WERI-Rb-1 (cell line): ENCODE data around the gene TPST2.

Experiments used
- DNase-seq: peaks from one replicate; pipeline ENCODE4 v3.0.0-alpha.2; 2020
- H3K27ac ChIP-seq: fragments of 250-450 bp; sonication (Bioruptor Pico); 2 replicates; pipeline ENCODE4 v1.5.1; 2020; ENCODE audit warnings: mild to moderate bottlenecking, moderate library complexity
- H3K27me3 ChIP-seq: fragments of 250-450 bp; sonication (Bioruptor Pico); 2 replicates; pipeline ENCODE4 v1.5.1; 2021; ENCODE audit warnings: mild to moderate bottlenecking, low read depth, moderate library complexity; ENCODE audit not compliant: insufficient read depth, severe bottlenecking
- H3K36me3 ChIP-seq: fragments of 250-450 bp; sonication (Bioruptor Pico); 2 replicates; pipeline ENCODE4 v1.5.1; 2020; ENCODE audit warnings: mild to moderate bottlenecking, moderate library complexity
- H3K4me3 ChIP-seq: 2 replicates; pipeline ENCODE4 v1.5.1; 2011; ENCODE audit warnings: low read depth, mild to moderate bottlenecking, control low read depth, low read length
- H3K9me3 ChIP-seq: fragments of 250-450 bp; sonication (Bioruptor Pico); 2 replicates; pipeline ENCODE4 v1.5.1; 2021; ENCODE audit warnings: mild to moderate bottlenecking, moderate library complexity; ENCODE audit not compliant: severe bottlenecking
- CTCF ChIP-seq: IDR thresholded peaks from 2 replicates; pipeline ENCODE4 v1.5.1; 2011; ENCODE audit warnings: low read depth, mild to moderate bottlenecking, control low read depth, inconsistent platforms, low read length

Gene TPST2

GRCh38 chr22:26601726-26602125 is 11.8 kb upstream of the TPST2 start:
- no peaks in the 10 kb centered on the region for H3K36me3 ChIP-seq
- H3K27me3 ChIP-seq, result no peaks in the 10 kb centered on the region
- no peaks in the 10 kb centered on the region for H3K9me3 ChIP-seq
- no peak for TF ChIP-seq CTCF
- H3K4me3 ChIP-seq, result no peak overlapping the region
- no peak for DNase-seq
- H3K27ac ChIP-seq, result no peak overlapping the region

GRCh38 chr22:26599505-26599904 is 9.6 kb upstream of the TPST2 start:
- no peak overlapping the region for H3K4me3 ChIP-seq
- no peak for DNase-seq
- no peak for TF ChIP-seq CTCF
- no peaks in the 10 kb centered on the region for H3K27me3 ChIP-seq
- no peaks in the 10 kb centered on the region for H3K9me3 ChIP-seq
- no peak overlapping the region for H3K27ac ChIP-seq
- H3K36me3 ChIP-seq, result no peaks in the 10 kb centered on the region

GRCh38 chr22:26597480-26597879 is 7.5 kb upstream of the TPST2 start:
- H3K9me3 ChIP-seq, result no peaks in the 10 kb centered on the region
- no peaks in the 10 kb centered on the region for H3K27me3 ChIP-seq
- no peak for DNase-seq
- no peak overlapping the region for H3K27ac ChIP-seq
- no peak for TF ChIP-seq CTCF
- H3K36me3 ChIP-seq, result no peaks in the 10 kb centered on the region
- H3K4me3 ChIP-seq, result no peak overlapping the region

- no peak overlapping the region for H3K27ac ChIP-seq
- H3K9me3 ChIP-seq, result no peaks in the 10 kb centered on the region
- no peak overlapping the region for H3K4me3 ChIP-seq
- DNase-seq, result no peak
- no peak for TF ChIP-seq CTCF
- H3K27me3 ChIP-seq, result no peaks in the 10 kb centered on the region
- H3K36me3 ChIP-seq, result no peaks in the 10 kb centered on the region
These were observed 7.1 kb upstream of the TPST2 start for GRCh38 chr22:26597026-26597425.

GRCh38 chr22:26593763-26594162 is 3.8 kb upstream of the TPST2 start:
- H3K4me3 ChIP-seq, result no peak overlapping the region
- no peaks in the 10 kb centered on the region for H3K27me3 ChIP-seq
- no peak for DNase-seq
- H3K36me3 ChIP-seq, result no peaks in the 10 kb centered on the region
- H3K9me3 ChIP-seq, result no peaks in the 10 kb centered on the region
- no peak for TF ChIP-seq CTCF
- H3K27ac ChIP-seq, result no peak overlapping the region

- TF ChIP-seq CTCF, result no peak
- no peak for DNase-seq
- no peak overlapping the region for H3K27ac ChIP-seq
- H3K36me3 ChIP-seq, result no peaks in the 10 kb centered on the region
- peaks cover 5% of the 10 kb centered on the region for H3K9me3 ChIP-seq
- no peak overlapping the region for H3K4me3 ChIP-seq
- no peaks in the 10 kb centered on the region for H3K27me3 ChIP-seq
These were observed 2.5 kb upstream of the TPST2 start for GRCh38 chr22:26592421-26592891.
